Fibroblast of upper back skin (primary cell): ENCODE data around the gene GOLGB1.

Source experiments
- DNase-seq: peaks from one replicate; pipeline ENCODE4 v3.0.0-alpha.2; 2013

The GOLGB1 gene

DNA sequence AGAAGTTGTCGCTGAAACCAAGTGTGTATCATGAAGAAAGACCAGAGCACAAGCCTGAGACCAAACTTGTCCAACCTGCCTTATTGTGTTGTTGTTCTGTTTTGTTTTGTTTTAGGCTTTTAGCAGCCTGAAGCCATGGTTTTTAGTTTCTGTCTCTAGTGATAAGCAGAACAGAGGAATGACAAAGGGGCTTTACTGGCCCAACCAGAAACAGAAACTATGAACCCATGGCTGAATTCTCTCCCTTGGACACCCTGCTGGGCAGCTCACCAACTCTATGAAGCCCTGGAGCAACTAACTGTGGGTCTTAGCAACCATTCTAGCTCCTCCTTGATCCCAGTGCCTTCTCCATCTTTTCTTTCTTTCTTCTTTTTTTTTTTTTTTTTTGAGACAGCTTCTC lies 119.2 kb downstream of the GOLGB1 start:
- no peak for DNase-seq

DNA sequence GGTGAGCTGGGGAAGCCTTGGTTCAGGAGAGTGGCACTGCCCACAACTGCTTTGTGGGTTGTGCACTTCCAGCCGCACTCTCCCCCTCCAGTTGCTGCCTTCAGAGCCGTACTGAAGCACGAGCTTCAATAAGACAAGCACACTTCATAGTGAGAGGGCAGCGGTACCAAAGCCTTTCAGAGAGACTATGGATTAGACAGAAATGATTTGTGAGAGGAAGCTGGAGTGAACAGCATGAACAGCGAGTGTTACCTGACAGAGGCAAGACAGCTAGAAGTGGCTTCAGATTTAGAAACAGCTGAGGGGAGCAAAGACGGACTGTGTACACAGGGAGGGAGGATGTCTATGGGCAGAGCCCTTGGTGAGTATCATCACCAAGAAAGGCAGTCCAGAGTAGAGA lies 119.9 kb downstream of the GOLGB1 start:
- no peak for DNase-seq

DNA sequence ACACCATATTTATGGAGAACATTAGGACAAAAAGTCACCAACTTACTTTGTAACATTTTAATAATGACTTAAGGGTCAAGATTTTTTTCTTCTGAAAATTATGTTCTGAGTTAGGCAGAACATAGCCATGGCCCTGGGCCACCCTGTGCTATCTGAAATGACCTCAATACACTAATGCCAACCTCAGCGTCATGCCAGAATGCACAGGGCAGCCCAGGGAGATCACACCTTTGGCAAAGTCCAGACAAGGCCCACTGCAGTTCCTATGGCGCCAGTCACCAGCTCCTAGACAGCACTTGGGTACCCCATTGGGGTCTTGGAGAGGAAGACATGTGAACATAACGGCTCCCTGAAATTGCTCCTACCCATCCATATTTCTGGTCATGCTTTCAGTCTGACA lies 121.9 kb downstream of the GOLGB1 start:
- no peak for DNase-seq

DNA sequence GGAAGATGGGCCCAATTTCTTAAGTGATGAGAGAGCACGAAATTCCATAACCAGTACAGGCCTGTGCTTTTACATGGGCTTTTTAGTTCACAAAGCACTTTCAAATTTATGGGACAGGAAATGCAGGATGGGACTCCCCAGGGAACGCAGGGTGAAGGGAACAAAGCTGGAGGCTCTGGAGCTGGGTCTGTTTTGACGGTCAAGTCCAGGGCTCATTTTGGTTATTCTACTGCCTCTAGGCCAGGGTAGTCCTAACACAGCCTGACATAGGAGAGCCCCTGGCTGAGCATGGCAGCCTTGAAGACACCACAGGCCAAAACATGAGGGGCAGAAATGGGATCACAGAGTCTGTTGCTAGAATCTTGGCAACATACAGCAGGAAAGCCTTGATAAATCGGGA lies 122.3 kb downstream of the GOLGB1 start:
- no peak for DNase-seq

DNA sequence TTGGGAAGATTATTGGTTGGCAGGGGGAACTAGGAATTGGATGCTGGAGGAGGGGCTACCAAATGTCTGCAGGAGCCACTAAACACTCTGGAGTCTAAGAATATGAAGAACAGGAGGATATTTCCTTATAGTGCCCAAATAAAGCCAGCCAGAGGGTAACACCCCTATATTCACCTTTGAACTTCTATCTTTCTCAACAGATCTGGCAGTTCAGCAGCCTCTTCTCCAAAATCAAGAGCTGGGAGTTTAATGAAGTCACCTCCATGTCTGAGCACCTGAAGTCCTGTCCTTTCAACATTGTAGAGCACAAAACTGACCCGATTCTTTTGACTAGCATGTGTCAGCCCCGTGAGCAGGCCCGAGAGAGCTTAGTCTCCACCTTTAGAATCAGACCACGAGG lies 123.0 kb downstream of the GOLGB1 start:
- DNase-seq, result no peak

- DNase-seq, result no peak
Measured at GRCh38 chr3:121624147-121624899, 125.2 kb downstream of the GOLGB1 start.

DNA sequence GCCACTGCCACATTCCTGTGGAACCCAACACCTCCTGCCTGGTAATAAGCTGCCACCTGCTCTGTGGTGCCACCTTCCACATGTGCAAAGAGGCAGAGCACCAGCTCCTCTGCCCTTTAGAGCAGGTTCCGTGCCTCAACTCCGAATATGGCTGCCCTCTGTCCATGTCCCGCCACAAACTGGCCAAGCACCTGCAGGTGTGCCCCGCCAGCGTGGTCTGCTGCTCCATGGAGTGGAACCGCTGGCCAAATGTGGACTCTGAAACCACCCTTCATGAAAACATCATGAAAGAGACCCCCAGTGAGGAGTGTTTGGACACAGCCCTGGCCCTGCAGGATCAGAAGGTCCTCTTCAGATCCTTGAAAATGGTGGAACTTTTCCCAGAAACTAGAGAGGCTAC lies 128.1 kb downstream of the GOLGB1 start:
- no peak for DNase-seq

- DNase-seq, result no peak
Measured at GRCh38 chr3:121619691-121620090, 129.8 kb downstream of the GOLGB1 start.
